Fibroblast of skin of scalp (primary cell): ENCODE data around the gene BLMH.
A peak's percentile ranks its signal among the peaks of the same experiment; 100 is the strongest.
"Not testable (repeated sequence)": the region's sequence is repeated elsewhere in the genome, so short reads cannot be mapped to it uniquely, and the experiment has no call there.

ENCODE experiments used
- DNase-seq: peaks from one replicate; pipeline ENCODE4 v3.0.0-alpha.2; 2013

Gene BLMH

GRCh38 chr17:30248786-30249185 lies 43.0 kb downstream of the BLMH start:
- DNase-seq = no peak

DNA sequence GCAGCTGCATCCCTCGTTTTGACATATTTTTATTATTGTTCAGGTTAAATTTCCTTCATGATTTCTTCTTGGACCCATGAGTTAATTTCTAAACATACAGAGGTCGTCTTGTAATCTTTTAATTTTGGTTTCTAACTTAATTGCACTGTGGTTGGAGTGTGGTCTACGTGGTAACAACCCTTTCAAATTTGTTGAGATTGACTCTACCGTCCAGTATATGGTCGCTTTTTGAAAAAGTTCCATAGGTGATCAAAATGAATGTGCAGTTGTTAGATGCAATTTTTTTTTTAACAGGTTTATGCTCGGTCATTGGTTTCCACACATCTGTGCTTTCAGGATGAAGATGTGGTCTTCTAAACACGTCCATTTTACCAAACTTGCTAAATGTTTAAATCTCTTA lies 45.3 kb downstream of the BLMH start:
- DNase-seq = no peak

DNA sequence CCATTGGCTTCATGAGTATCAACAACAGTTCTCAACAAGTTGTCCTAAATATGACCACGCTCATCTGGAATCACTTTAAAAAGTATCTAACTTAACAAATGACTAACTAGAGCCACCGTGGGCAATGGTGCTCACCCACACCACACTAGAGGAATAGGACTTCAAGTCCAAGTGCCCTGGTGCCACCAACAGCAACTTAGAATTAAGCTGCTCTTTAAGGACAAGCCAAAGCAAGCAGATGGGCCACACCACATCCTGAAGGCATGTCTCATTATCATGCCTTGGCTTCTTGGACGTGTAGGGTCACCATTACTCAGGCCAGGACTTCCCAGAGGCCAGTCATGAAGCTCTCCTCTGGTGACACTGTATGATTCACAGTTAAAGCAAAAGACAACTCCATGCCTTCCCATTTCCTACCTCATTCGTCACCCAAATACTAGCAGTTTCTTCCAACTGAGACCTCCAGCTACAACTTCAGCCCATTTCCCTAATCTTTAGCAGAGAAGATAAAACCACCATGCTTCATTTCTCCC lies 46.8 kb downstream of the BLMH start:
- DNase-seq = peak; percentile 48

GRCh38 chr17:30243568-30243967 lies 48.2 kb downstream of the BLMH start:
- DNase-seq = no peak

DNA sequence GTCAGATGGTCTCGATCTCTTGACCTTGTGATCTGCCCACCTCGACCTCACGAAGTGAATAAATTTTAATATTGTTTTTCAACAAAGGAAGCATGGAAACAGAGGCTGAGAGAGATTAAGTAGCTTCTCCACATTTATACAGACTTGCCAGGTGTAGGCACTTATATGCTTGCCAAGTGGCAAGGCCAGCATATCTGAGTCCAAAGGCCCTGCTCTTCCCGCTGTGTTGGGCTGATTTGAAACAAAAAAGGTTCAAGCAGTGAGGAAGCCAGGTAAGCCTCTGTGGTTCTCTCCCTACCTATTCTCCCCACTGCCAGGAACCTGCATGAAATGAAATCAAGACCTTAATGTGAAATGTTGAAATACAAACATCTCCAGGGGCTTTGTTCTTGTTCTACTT lies 48.7 kb downstream of the BLMH start:
- no peak for DNase-seq

GRCh38 chr17:30241051-30241450 lies 50.7 kb downstream of the BLMH start:
- DNase-seq = no peak

DNA sequence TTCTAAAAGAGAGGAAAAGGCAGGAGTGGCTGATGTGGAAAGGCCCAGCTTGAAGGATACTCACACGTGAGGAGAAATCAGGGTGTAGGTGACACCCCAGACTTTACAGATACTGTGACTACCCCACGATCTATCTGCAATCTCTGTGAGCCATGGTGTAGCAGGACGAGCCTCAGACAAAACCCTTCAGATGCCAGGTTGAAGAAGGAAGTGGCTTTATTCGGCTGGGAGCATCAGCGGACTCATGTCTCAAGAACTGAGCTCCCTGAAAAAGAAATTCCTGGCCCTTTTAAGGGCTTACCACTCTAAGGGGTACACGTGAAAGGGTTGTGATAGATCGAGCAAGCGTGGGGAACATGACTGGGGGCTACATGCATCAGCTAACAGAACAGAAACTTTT lies 51.6 kb downstream of the BLMH start:
- DNase-seq = no peak

DNA sequence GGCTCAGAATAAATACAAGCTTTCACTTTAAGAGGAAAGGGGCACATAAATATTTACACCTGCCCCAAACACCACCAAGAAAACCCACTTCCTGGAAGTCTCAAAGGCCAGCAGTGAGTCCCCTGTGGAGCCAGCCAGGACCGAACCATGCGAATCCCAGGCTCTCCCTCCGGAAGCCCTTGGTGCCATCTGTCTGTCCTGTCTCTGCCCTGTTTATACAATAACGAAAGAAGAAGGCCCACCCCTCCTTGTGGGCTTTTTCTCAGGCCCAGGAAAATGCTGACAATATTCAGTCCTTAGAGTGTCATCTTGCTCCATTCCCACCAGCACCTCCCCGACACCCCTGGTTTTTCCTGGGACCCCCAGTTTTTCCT lies 52.7 kb downstream of the BLMH start:
- DNase-seq = no peak

- no peak for DNase-seq
Observed at GRCh38 chr17:30238387-30239088, 53.2 kb downstream of the BLMH start.

DNA sequence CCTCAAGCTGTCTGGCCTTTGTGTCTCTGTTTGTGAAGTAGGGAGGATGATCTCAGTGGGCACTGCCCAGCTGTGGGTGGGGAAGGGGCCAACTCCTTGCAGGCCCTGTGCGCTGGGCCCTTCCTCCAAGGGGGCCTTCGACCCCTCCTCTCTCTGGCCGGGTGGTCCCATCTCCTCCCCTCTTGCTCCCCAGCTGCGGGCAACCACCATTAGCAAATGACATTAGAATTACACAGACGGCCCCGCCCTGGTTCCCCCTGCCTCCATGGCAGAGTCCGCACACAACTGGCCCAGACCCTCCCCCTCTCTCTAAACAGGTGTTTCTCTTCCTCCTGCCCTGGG lies 53.8 kb downstream of the BLMH start:
- no peak for DNase-seq

DNA sequence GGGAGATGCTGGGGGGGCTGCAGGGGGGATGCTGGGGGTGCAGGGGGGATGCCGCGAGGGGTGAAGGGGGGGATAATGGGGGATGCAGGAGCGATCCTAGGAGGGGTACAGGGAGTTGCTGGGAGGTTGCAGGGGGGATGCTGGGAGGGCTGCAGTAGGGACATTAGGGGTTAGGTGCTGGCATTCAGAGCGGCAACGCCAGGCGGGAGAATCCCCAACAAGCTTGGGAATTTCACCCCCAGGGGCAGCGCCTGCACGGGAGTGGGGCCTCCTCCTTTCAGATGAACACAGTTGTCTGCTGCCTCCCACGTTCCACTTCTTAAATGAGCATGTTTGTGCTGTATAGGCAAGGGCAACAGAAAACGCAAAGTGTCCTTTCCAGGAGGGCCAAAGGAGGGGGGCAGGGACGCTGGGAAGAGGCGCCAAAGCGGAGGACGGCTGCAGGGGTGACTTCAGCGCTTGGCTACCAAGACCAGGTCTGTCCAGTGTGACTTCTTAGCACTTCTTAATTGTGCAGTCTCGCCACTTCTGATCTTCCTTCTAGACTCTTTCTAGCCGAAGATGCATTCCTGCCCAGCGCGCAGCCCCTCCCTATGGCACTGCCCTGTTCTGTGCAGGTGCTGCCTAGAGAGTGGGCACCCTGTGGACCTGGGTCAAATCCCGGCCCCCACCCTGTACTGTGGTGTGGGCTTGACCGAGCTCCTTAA lies 54.3 kb downstream of the BLMH start:
- DNase-seq = no peak

DNA sequence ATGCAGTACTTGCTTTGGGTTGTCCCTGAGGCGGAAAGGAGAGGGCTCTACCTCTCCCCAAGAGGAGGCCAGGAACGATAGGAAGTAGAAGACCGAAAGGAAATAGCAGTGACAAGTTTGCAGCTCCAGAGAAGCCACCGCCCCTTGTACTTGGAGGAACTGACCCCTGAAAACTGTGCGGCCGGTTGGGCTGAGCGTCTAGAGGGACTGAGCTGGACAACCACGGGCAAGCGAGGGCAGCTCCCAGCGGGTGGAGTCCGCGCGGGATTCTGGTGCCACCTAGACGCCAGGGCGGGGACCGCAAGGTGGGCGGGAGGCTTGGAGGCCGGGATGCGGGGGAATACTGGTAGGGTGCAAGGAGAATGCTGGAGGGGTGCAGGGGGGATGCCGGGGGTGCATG lies 55.0 kb downstream of the BLMH start:
- DNase-seq = peak; percentile 15

DNA sequence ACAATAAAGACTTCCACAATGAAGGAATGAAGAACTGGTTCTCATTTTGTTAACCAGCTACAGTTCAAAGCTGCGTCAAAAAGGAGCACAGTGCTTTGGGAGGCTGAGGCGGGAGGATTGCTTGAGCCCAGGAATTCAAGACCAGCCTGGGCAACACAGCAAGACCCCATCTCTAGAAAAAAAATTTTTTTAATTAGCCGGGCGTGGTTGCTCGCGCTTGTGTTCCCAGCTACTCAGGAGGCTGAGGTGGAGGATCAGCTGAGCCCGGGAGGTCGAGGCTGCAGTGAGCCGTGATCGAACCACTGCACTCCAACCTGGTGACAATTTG lies 55.5 kb downstream of the BLMH start:
- DNase-seq = no peak

DNA sequence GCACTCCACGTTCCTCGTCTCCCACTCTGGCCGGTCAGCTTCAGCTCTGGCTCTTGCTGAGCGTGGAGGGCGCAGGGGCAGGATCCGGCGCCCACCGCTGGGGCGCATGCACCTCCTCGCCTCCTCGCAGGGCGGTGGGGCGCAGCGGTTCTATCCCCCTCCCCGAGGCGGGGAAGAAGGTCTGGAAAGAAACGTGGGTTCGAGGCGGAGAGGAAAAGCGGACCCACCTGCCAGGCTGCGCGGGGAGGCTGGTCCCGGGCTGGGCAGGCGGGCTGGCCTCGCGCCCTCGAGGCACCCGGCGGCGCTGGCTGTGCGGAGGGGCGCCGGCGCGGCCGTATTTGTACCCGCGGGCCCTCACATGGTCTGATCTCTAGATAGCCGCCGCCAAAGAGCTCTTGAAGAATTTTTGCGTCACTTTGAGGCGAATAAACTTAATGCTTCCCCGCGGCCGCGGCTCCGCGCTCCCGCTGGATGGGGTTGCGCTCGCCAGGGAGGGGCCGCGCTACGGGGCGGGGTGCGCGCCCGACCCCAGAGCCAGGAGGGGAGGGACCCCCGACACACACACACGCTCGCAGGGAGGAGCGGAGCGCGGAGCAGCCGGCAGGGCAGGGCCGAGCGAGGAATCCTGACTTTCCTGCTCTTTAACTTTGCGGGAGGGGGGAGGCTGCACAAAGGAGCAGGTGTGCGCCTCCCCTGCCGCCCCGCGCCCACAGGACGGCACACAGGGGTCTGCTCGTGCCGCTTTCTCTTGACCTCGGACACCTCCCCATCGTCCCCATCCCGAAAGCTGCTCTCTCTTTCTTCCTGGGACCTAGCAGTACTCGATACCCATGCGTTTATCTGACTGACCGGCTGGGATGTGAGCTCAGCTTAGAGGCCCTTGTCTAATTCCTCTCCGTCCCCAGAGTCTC lies 56.1 kb downstream of the BLMH start, which contains the start of gene SLC6A4:
TSS of gene SLC6A4 (minus strand) at position 312 of the 911 bp plus-strand sequence. CDS start 13,739 bp downstream, outside the sequence.
- no peak for DNase-seq

- no peak for DNase-seq
Observed at GRCh38 chr17:30234964-30235363, 56.8 kb downstream of the BLMH start.

DNA sequence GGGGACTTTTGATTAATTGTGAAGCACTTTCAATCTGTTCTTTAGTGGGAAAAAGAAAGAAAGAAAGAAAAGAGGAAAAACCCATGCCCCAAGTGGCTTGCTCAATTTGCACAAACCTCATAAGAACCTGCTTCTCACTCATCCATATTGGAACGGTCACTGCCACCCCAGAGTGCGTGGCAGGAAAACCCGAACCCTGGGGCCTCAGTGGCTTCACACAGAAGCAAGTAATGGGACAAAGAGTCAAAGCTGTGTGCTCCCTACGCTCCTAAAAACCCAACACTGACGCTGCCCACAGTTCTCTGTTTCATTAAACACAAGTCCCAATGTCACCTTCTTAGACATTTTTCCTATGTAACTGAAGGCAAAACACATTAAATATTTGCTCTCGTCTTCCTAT lies 57.4 kb downstream of the BLMH start:
- no peak for DNase-seq

DNA sequence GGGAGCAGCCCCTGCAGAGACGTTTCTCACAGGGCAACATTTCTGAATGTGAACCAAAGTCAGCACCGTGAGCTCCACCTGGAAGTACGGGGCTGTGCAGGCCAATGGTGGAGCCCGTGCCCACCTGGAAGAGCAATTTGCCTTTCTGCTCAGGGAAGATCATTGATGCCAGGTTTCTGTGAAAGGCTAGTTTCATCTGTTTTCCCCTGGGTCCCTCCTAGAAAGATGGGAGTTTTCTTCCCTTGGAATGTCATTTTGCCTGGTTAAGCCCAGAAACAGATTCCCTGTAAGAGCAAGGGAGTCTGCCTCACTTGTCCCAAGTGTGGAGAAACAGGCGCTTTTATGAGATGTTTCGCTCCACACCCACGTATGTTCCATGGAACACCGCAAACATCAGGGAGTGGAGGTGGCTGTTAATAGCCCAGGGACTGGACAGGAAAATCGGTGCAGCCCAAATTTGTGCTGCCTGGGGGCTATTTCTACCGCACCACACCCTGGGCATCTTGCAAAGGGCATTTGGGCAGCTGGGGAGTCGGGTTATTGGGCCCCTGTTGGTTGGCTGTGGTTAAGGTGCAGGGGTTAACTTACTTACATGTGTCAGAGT lies 58.8 kb downstream of the BLMH start:
- DNase-seq = no peak

DNA sequence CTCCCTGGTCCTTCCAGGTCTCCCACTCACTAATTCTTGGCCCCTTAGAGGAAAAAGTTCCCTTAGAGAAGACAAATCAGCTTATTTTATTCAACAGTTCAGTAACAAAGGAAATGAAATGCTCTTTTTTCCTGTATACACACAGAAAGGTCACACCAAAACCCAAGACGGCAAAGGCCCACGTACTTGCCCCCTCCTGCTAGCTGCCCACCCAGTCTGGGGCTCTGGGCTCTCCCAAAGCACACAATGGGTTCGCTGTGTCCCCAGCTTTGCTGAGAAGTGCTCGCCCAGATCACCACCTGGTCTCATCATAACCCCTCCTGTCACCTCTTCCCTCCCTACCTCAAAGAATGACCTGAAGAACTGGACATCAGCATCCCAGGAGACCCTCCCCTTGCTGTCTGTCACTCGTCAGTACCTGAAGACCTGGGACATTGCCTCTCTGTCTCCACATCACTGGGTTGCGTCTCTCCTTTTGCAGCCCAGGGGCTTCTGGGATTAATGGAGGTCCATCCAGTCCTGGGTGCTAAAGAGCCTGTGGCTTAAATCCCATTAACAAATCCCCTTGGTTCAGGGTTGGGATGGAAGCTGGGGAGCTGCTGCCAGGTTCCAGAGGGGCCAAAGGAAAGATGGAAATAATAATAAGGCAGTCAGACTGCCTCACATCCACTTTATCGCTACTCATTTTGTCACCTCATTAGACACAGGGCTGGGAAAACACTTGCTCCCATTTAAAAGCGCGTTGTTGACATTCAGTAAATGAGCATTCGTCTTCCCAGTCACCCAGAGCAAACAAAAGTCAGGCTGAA lies 59.5 kb downstream of the BLMH start:
- no peak for DNase-seq

DNA sequence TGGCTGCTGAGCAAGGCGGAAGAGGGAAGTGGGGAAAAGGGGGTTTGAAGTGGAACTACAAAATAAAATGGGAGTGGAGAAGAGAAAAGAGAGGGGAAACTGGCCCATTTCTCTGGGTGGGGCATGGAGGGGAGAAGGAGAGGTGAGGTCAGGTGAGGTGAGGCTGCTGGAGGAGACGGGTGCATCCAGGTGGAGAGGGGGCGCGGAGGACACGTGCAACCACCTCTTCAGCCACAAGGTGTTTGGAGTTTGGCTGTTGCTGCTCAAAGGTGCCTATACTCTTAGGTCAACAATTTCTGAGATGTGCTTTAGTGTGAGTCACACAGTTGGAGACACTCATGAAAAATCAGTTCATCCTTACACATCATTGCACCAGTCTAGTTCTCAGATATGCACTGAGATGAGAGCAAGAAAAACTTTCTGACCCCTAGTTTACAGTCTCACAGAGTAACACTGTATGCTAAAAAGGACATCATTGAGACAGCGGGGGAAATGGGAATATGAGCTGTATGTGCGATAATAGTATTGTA lies 61.1 kb downstream of the BLMH start:
- DNase-seq = peak; percentile 12

GRCh38 chr17:30230009-30230408 lies 61.7 kb downstream of the BLMH start:
- not testable (repeated sequence) for DNase-seq

DNA sequence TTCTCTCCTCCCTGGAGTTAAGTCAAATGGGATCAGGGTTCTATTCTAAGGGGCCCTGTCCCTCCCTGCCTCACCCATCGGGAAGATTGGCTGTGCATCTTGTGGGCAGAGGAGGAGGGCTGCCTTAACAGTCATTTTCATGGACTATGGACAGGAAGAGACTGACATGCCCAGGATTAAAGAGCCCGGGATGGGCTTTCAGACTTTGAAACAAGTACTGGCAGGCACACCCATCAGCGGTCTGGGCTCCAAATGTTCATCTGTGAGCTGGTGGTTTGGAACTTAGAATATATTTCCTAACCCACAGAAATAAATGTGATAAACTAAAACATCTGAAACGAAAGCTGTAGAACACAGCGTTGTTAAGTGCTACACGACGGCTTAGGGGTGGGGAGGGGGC lies 62.7 kb downstream of the BLMH start:
- DNase-seq = peak; percentile 11

DNA sequence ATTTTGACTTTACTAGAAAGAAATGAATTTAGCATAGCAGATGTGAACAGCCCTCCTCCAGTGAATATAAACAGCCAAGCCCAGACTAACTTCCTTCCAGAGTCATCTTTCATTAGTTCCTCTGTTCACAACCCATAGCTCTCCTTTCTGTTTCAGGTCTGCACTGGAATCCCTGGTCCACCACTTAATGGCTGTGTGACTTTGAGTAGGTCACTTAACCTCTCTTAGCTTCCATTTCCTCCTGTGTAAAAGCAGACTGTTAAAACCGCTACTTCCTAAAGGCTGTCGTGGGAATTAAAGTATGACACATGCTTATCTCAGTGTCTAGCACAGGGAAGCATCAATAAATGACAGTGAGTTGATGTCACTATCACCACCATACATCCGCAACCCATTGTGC lies 63.7 kb downstream of the BLMH start:
- DNase-seq = no peak
